GM15510 (cell line): ENCODE results near the gene TMEM135.

Experiments
- POLR2A ChIP-seq: IDR thresholded peaks from 3 replicates; pipeline ENCODE4 v1.6.1; 2011; ENCODE audit warnings: borderline replicate concordance; ENCODE audit not compliant: insufficient read length; ENCODE audit errors: extremely low read depth

Gene TMEM135

GRCh38 chr11:87039371-87039770 lies 1.6 kb downstream of the TMEM135 start:
- TF ChIP-seq POLR2A, result no peak

- TF ChIP-seq POLR2A, result no peak
Observed at GRCh38 chr11:87043894-87044293, 6.2 kb downstream of the TMEM135 start.

GRCh38 chr11:87046824-87047223 lies 9.1 kb downstream of the TMEM135 start:
- TF ChIP-seq POLR2A, result no peak

DNA sequence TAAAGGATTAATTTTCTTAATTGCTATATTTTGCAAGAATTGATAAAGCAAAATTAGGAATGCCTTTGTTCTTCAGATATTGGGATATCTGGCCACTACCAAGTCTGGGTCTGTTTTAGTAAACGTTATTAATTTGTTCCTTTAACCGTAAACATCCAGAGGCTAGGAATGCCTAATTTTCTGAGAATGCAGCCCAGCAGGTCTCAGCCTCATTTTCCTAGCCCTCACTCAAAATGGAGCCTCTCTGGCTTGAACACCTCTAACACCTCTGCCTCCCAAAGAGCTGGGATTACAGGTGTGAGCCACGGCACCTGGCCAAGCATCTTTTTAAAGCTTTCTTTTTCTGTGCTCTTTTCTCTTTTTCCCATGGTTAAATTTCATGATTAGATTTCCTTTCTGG lies 18.4 kb downstream of the TMEM135 start:
- TF ChIP-seq POLR2A, result no peak

DNA sequence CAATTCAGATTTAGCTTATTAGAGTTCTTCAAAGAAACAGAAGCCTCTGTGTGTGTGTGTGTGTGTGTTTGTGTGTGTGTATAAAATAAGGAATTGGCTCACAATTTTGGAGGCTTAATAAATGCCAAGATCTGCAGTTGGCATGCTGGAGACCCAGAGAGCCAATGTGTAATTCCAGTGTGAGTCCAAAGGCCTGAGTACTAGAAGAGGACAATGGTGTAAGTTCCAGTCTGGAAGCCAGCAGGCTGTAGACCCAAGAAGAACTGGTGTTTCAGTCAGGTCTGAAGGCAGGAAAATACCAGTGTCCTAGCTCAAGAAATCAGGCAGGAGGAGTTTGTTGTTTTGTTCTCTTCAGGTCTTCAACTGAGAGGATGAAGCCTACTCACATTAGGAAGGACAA lies 20.0 kb downstream of the TMEM135 start:
- TF ChIP-seq POLR2A, result no peak

DNA sequence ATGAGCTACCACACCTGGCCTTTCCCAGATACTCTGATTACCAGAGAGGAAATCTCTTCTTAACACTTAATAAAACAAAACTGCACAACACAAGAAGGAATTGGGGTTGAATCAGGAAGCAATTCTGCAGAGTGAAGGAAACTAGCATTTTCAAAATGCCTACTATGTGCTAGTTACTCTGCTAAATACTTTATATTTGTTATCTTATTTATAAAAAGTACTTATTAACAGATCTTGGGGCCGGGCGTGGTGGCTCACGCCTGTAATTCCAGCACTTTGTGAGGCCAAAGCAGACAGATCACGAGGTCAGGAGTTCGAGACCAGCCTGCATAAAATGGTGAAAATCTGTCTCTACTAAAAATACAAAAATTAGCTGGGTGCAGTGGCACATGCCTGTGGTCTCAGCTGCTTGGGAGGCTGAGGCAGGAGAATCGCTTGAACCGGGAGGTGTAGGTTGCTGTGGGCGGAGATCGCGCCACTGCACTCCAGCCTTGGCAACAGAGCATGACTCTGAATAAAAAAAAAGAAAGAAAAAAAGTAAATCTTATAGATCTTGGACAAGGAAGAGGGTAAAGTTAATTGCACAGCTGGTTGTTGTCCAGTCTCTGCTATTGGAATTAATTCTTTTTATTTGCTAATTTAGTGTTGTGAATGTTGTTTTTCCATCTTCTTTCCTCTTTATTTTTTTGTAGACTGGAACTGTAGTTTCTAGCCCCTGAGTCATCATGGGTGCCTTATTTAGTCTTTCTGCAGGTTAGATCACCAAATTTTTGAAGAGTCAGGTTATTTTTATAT lies 22.1 kb downstream of the TMEM135 start:
- no peak for TF ChIP-seq POLR2A

DNA sequence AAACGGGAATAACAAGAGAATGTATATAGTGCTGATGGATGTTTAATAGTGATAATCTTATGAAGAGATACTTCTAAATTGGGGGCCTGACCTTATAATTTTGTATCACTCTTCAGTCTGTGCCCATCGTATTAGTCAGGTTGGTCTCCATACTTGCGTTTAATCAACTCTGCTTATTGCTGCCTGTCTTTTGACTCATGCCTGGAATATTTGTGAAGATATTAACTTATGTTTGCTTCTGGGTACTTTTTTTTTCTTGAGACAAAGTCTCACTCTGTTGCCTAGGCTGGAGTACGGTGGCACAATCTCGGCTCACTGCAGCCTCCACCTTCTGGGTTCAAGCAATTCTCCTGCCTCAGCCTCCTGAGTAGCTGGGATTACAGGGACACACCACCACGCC lies 24.0 kb downstream of the TMEM135 start:
- TF ChIP-seq POLR2A, result no peak

- TF ChIP-seq POLR2A, result no peak
Observed at GRCh38 chr11:87063982-87064381, 26.2 kb downstream of the TMEM135 start.

DNA sequence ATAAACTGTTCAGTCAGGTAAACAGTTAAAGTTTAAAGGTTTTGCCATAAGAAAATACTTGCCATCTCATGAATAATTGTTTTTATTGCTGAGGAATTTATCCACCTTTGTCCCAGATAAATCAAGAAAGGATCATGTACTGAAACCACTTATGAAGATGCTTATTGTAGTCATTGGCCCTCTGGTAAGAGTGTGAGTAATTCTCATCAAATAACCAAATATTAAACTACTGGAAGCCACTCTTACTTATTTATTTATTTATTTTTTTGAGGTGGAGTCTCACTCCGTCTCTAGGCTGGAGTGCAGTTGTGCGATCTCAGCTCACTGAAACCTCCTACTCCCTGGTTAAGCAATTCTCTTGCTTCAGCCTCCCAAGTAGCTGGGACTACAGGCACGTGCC lies 35.1 kb downstream of the TMEM135 start:
- TF ChIP-seq POLR2A, result no peak

- no peak for TF ChIP-seq POLR2A
Observed at GRCh38 chr11:87076260-87076783, 38.6 kb downstream of the TMEM135 start.

DNA sequence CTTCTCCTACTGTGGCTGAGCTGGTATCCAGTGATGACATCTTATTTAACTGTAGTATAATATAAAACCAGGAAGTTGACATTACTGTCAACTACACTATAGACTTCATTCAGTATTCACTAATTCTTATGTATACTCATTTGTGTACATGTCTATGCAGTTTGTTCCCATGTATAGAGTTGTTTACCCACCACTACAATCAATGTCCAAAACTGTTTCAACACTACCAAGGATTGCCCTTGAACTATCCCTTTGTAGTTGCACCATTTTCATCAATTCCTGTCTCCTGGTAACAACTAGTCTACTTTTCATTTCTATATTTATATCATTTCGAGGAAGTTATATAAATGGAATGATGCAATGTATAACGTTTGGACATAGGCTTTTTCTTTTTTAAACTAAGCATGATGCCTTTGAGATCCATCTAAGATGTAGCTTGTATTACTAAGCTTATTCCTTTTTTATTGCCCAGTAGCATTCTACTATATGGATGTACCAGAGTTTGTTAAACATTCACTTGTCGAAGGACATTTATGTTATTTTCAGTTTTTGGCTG lies 39.2 kb downstream of the TMEM135 start:
- no peak for TF ChIP-seq POLR2A

GRCh38 chr11:87081358-87081757 lies 43.6 kb downstream of the TMEM135 start:
- TF ChIP-seq POLR2A, result no peak

DNA sequence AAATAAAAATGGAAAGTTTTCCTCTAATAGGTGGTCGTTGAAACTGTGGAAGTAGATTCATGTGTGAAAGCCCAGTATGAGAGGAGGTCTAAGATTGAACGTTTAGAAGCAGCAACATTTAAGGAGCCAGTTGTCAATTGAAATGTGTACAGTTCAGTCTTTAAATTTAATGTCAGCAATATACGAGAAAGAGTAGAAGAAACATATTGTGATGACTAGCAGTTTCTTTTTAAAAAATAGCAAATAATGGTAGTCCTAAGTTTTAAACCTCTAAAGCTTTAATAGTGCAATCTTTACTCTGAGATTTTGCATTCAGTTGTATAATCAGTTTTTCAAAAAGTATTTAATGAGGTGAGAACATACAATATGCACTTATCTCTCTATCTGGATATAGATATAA lies 44.9 kb downstream of the TMEM135 start:
- no peak for TF ChIP-seq POLR2A

DNA sequence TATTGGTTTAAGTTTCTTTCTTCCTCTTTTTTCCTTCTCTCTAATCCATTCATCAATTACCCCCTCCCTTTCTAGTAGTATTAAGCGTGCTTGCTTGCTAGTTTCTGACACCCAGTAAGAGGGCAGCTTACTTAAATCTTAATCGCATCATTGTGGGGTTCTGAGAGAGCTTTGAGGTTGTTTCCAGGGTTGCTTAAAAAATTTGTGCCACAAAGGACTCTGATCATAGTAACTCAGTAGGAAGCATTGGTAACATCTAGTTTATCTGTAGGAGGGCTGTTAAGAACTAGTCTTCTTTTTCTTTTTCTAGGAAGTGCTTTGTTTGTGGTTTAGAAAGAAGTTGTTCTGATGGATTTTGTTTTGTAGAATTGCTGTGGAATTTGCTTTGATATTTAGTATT lies 45.3 kb downstream of the TMEM135 start:
- TF ChIP-seq POLR2A, result no peak

DNA sequence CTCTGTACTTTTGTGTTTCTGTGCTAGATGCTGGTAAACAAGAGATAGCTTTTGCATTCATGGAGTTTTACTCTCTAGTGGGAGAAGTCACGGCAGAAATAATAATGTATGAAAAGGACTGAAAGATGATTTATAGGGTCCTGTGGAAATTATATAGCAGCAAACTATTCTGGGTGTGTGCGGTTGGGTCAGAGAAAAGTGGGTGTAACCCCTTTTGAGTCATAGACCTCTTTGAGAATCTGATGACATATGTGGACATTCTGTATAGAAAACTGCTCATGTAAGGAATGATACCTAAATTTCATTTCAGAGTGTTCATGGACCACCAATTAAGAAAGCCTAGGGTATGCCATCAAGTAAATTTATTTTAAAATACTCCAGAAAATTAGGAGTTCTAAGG lies 54.4 kb downstream of the TMEM135 start:
- TF ChIP-seq POLR2A, result no peak

DNA sequence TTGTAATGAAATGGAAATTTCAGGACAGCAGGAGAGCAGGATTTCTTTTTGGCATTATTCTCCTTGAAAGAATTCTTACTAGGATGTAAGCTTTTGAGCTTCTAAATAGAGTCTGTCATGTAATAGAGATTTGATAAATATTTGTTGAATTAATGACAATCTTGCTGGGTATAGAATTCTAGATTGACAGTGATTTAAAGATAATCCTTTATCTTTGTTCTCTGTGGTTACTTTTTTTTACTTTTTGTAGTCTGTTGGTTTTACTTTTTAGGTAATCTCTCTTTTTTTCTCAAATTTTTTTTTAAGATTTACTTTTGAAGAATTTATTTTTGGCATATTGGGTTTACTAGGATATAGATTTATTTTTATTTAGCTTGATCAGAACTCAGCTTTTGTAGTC lies 54.8 kb downstream of the TMEM135 start:
- no peak for TF ChIP-seq POLR2A

DNA sequence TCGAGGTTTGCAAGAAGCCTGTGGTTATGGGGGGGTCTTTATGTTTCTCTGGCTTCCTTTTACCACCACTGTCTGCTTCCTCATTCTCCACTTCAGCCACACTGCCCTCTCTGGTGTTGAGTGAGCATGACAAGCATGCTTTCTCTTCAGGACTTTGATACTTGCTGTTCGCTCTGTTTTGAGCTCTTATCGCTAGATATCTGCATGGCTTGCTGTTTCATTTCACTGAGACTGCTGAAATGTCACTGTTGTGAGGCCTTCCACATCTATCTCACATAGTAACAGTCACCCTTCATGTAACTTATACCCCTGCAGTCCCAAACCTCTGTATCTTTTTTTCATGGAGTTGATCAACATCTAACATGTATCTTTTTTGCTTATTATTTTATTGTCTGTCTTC lies 59.8 kb downstream of the TMEM135 start:
- TF ChIP-seq POLR2A, result no peak

DNA sequence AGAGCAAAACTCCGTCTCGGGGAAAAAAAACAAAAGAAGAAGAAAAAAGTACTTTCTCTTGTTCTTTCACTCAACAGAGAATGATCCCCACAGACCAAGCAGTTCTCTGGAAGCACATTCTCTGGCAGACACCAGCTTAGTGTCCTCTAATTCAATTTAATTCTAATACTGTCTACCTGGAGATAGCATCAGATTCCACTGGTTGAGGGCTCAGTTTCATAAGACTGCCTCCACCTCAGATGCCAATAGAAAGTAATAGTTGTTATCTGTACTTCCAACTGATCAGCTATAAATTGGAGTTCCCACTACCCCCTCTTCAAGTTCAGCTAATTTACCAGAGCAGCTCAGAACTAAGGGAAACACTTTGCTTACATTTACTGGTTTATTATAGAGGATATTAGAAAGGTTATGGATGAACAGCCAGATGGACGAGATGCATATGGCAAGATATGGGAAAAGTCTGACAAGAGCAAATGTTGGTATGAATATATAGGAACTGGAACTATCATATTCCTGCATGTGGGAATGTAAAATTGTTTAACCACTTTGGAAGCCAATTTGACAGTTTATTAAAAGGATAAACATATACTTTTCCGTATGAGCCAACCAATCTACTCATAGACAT lies 64.3 kb downstream of the TMEM135 start:
- TF ChIP-seq POLR2A, result no peak
